ENCODE measurements around the gene EXT2. TPM values are rescaled to one million over a fixed set of nuclear protein-coding genes. Genes with fewer than 3 reads are reported as not detected.

Gene EXT2
- total and polyA plus RNA-seq, 10 of the 15 experiments (the other 5 are each of a cell fraction or from before 2014, with no cell fraction given): 3.8 to 31.4 (median 17.9) TPM

DNA sequence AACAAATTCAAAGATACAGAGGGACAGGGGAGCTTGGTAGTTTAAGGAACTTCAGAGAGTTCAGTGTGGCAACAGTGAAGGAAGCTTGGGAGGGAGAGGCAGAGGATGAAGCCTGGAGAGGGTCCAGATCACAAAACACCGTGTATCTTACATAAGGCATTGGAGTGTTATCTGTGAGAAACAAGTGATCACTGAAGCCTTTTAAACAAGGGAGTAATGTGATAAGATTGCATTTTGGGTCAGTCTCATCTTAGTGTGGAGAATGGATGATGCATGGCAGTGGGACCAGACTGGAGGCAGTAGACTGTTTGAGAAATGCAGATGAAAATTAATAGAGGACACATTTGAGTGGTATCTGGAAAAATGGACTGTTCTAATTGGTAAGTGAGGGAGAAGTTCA, 79.4 kb downstream of the EXT2 start (continued):
- TF ChIP-seq, protein P1, sequence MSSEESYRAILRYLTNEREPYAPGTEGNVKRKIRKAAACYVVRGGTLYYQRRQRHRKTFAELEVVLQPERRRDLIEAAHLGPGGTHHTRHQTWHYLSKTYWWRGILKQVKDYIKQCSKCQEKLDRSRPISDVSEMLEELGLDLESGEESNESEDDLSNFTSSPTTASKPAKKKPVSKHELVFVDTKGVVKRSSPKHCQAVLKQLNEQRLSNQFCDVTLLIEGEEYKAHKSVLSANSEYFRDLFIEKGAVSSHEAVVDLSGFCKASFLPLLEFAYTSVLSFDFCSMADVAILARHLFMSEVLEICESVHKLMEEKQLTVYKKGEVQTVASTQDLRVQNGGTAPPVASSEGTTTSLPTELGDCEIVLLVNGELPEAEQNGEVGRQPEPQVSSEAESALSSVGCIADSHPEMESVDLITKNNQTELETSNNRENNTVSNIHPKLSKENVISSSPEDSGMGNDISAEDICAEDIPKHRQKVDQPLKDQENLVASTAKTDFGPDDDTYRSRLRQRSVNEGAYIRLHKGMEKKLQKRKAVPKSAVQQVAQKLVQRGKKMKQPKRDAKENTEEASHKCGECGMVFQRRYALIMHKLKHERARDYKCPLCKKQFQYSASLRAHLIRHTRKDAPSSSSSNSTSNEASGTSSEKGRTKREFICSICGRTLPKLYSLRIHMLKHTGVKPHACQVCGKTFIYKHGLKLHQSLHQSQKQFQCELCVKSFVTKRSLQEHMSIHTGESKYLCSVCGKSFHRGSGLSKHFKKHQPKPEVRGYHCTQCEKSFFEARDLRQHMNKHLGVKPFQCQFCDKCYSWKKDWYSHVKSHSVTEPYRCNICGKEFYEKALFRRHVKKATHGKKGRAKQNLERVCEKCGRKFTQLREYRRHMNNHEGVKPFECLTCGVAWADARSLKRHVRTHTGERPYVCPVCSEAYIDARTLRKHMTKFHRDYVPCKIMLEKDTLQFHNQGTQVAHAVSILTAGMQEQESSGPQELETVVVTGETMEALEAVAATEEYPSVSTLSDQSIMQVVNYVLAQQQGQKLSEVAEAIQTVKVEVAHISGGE (CRISPR knock-in tag; IDR thresholded peaks at IDR 0.05): no peak
- TF ChIP-seq, protein P2, sequence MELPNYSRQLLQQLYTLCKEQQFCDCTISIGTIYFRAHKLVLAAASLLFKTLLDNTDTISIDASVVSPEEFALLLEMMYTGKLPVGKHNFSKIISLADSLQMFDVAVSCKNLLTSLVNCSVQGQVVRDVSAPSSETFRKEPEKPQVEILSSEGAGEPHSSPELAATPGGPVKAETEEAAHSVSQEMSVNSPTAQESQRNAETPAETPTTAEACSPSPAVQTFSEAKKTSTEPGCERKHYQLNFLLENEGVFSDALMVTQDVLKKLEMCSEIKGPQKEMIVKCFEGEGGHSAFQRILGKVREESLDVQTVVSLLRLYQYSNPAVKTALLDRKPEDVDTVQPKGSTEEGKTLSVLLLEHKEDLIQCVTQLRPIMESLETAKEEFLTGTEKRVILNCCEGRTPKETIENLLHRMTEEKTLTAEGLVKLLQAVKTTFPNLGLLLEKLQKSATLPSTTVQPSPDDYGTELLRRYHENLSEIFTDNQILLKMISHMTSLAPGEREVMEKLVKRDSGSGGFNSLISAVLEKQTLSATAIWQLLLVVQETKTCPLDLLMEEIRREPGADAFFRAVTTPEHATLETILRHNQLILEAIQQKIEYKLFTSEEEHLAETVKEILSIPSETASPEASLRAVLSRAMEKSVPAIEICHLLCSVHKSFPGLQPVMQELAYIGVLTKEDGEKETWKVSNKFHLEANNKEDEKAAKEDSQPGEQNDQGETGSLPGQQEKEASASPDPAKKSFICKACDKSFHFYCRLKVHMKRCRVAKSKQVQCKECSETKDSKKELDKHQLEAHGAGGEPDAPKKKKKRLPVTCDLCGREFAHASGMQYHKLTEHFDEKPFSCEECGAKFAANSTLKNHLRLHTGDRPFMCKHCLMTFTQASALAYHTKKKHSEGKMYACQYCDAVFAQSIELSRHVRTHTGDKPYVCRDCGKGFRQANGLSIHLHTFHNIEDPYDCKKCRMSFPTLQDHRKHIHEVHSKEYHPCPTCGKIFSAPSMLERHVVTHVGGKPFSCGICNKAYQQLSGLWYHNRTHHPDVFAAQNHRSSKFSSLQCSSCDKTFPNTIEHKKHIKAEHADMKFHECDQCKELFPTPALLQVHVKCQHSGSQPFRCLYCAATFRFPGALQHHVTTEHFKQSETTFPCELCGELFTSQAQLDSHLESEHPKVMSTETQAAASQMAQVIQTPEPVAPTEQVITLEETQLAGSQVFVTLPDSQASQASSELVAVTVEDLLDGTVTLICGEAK (IDR thresholded peaks at IDR 0.05; ENCODE audit: borderline replicate concordance): no peak
- TF ChIP-seq NFYB (IDR thresholded peaks at IDR 0.05; ENCODE audit: insufficient read depth, low read depth, low read length): no peak
- no peak for TF ChIP-seq KLF5 (IDR thresholded peaks at IDR 0.05; ENCODE audit: partially characterized antibody)
- TF ChIP-seq DPF2 (IDR thresholded peaks at IDR 0.05): no peak
- TF ChIP-seq NBN (IDR thresholded peaks at IDR 0.05): no peak
- no peak for TF ChIP-seq NR2C1 (IDR thresholded peaks at IDR 0.05)
- TF ChIP-seq NFIC (IDR thresholded peaks at IDR 0.05; ENCODE audit: low read depth, low read length): no peak

Data from GM12878 (cell line).